OCI-M2 (cell line): ENCODE results near the gene ARID3C.

Experiments used
- DNase-seq: peaks from one replicate; lab custom pipeline; 2025; ENCODE audit not compliant: unreplicated experiment; lab: John Stamatoyannopoulos, UW

The ARID3C gene

DNA sequence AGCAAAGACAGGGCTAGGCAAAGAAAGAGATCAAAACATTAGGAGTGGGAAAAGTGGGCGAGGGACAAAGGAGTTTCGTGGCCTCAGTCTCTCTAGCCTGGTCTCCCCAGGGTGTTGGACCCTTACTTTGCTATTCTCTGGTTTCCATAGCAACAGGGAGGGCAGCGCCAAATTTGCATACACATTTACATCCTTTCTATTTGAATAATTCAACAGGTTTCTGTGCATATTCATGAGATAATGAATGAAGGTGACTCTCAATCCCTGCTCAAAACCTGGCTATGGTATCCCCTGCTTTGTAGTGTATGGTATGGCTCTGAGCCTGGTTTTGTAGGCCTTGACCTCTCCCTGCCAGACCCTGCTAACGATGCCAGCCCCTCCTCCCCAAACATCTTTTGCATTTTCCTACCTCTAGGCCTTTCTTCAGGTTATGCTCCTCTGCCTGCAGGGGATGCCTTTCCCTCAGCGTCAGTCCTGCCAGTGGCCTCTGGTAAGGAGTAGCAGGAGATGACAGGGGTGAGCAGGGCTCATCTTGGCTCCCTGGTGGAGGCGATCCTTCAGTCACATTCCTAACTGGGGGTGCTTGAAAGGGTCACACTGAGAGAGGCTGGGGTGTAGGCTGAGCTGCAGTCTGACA lies 26.8 kb downstream of the ARID3C start:
- no peak for DNase-seq

DNA sequence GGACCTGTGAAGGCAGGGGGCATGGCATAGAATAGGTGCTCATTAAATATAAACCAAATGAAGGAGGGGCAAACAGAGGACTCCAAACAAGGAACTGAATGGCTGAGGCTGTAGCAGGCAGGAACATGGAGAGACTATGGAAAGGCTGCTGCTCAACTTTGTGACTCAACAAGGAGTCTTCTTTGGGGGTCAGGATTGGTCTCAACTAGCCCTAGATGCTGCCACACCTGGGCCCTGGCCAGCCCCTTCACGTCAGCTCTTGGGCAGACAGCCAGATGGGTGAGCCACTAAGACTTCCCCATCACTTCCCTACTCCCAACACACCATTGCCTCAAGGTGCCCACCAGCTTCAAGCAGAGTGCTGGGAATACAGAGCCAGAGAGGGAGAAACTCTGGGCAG lies 28.0 kb downstream of the ARID3C start:
- no peak for DNase-seq

DNA sequence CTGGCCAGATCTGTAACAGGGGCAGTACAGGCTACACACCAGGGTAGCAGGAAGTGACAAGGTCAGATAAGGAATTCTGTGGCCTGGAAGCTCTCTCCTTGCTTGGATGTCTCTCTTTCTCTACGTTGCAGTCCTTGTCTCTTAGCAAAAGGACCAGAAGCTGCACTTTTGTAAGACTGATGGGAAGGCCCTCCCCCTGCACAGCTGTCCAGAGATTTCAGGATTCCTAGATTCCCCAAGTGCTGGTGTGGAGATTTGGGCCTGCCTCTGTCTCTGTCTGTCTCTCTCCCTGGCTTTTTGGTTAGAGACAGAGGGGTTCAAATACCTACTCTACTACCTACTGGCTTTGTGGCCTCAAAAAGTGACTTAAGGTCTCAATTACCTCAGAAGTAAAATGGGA lies 29.3 kb downstream of the ARID3C start:
- no peak for DNase-seq

DNA sequence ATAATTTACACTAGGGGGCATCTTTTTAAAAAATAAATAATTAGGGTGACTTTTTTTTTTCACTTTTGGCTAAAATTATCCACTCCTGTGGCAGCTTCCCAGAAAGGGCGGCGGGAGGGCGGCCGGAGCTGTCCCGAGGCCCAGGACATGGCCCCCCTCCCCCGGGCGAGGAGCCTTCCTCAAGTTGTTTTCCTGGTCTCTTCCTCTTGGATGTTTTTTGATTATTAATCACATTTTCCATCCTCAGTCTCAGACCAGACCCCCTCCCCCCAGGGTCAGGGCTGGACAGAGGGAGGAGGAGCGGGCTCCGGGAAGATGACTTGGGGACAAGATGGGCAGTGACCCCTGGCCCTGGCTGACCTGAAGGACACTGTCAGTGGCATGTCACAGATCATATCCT lies 34.7 kb downstream of the ARID3C start:
- DNase-seq, result no peak

DNA sequence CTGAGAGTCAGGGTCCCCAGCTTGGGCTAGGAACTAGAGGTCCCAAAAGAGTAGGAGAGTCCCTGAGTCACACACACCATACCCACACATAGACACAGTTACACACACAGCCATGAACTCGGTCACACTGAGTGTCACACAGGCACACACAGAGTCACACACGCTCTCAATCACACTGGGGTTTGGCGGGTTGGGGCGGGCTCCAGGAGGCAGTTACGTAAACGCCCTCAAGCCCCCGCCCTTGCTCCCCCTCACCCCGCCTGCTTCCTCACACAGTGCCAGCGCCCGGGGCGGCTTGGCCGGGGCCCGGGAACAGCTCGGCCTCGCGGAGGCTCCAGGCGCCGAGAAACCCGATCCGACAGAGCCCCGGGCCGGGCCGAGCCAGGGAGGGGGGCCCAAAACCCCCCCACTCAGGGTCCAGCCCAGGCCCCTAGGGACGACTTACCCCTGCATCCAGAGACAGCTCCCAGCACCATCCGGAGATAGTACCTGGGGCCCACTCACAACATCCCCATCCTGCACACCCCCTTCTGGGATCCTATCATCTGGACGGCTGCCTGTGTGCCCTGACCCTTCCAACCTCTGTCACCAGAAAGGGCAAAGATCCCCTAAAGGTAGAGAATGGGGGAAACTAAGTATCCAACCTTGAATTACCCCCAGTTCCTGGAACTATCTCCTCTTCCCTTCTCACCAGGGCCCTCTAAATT lies 35.8 kb downstream of the ARID3C start:
- DNase-seq, result no peak

DNA sequence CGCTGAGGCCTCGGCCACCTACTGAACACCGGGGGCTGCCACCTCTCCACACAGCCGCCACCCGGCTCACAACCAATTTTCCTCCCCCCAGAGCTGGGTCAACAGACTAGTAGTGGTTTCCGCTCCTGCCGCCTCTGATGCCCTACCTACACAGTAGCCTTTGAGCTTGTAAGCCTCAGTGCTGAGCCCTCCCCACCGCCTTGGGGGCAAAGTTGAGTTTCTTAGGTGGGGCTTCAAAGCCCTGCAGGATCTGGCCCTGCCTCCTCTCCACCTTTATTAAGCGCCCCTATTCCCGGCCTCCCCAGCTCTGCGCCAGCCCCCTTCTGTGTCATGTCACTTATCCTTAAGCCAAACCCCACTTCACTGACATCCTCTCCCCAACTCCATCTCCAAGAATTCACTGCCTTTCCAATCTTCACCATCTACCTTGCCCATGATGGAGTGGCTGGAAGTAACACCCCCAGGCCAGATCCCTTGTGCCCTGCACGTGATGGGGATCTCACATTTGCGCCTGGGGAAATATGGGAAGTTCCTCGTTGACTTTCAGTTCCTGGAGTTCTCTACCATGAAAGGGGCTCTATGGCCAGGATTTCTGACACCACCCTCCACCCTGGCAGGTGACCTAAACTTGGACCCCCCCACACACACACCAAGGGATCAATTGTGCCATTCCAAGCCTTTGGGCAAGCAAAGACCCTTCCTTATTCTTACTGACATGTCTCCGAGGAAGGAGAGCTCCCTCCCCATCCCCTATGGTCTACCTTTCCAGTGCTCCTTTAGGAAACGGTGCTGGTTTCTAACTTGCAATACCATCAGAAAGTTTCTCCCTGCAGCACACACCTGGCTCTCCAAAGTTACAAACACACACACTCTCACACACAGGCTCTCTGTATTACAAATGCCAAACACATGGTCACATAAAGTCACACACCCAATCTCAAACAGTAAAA lies 36.7 kb downstream of the ARID3C start:
- DNase-seq, result no peak

DNA sequence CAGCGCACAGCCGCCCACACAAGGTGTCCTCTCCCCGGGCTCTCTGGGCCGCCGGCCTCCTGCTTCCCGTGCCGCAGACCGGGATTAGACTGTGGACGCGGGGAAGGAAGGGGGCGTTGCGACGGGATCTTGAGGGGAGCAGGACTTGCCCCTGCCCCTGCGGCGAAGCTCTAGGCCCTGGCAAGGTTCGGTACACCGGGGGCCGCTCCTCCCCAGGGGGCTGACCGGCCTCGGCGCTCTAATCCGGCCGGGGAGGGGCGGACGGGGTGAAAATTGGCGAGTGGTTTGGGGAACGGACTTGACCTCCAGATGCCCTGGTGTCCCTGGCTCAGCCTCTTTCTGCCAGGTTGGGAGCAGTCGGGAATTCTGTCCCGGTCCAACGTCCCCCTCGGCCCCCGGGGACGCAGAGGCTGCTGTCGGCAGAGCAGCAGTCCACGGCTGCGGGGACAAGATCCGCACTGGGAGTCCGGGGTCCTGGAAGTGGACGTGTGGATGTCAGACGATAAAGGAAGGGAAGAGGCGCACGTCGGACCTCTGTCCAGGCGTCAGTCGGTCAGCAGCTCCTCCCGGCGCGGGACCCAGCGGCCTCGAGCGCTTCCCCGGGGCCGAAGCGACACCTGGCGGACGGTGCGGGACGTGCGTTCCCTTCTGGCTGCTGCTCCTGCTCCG lies 37.5 kb downstream of the ARID3C start:
- no peak for DNase-seq

DNA sequence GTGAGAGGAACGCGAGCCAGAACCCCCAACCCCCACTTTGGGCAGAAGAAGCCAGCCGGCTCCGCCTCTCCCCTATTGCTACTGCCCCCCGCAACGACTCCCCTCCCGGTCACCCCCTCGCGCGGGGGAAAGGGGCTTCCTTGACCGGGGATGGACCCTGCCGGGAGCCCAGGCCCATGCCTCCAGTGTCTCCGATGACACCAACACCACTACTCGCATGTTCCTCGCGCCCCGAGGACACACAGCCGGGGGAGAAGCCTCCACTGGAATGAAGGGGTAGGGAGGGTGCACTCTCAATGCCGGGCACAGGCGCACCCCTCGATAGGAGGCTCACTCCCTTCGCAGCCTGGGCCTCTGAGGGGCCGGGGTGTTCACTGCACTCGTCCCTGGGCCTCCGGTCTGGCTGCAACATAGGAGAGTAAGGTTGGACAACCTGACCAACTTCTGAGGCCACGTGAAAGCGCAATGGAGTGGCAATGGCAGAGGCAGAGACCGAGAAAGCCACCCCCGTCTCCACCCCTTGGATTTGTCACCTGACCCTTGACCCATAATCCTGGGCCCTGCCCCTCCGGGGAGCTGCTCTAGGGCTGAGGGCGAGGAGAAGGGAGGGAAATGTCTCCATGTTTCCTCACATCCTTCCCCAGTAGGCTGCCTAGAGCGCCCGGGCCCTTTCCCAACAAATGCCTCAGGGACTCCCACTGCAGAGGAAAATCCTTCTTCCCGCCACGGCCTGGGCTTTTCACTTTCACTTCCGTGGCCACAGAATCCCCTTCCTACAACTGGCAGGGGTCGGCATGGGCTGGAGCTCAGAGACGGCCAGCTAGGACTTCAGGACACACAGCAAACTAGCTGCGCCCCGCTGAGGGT lies 38.3 kb downstream of the ARID3C start:
- no peak for DNase-seq

DNA sequence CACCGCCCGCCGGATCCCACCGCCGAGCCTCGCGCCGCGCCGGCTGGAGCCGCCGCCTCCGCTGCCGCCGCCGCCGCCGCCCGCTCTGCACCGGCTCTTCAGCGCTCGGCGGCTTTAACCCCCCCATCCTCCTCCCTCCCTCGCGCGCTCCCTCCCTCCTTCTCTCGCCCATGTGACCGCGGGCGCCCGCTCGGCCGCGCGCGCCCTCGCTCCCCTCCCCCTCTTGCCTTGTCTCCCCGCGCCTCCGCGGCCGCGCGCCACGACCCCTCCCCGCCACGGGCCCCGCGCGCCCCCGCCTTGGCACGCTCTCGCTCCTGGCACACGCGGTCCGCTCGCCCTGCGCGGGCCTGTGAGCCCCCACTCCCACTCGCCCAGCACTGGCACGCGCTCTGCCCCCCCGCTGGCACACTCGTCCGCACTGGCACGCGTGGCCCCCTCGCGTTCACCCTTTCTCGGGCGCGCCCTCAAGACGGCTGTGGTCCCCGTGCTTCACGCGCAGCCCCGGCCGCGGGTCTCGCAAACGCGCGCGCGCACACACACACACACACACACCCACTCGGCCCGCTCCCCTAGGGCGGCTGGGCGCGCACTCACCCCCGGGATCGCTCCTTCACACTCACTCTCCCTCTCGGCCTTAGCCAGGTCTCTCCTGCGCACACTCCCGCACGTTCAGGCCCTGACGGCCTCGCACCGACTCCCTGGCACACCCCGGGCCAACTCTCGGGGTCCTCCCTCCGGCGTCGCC lies 39.1 kb downstream of the ARID3C start, which contains the start of gene CNTFR:
TSS of gene CNTFR (minus strand) at position 89 of the 745 bp plus-strand sequence. CDS start 20,743 bp downstream, outside the sequence.
- no peak for DNase-seq

DNA sequence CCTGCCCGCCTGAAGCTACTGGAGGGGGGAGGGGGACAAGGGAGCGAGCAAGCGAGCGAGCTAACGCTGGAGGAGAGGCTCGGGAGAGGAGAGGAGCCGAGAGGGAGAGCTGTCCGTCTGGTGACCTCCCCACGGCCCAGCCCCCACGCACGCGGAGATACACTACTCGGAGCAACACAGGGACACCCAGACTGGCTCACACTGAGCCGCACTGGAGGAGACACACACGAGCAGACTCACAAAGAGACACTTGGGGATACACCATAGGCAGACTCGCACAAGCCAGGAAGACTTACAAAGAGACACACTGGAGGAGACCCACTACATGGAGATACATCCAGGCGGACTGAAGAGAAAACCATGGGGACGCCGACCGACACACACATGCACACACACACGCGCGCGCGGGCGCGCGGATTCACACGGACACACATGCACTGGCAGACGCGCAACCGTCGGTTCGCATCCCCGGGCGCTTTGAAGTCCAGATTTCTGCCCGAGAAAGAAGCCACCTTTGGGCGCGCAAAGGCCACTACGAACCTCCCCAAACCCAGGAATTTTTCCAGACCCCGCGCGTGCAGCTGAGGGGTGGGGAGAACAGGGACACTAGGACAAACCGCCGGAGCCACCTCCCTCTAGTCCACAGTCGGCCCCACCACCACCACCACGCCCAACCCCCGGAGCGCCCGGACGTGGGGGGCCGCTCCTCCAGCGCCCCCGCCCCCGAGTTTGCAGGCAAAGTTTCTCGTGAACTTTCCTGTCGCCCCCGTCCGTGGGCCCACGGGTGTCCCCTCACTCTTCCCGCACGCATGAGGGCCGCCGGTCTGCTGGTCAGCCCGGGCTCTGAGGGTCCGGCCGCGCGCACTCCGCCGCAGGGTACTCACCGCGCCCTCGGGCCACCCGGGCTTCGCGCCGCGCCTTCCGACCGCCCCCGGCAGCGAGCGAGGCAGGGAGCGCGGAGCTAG lies 39.9 kb downstream of the ARID3C start:
- no peak for DNase-seq

DNA sequence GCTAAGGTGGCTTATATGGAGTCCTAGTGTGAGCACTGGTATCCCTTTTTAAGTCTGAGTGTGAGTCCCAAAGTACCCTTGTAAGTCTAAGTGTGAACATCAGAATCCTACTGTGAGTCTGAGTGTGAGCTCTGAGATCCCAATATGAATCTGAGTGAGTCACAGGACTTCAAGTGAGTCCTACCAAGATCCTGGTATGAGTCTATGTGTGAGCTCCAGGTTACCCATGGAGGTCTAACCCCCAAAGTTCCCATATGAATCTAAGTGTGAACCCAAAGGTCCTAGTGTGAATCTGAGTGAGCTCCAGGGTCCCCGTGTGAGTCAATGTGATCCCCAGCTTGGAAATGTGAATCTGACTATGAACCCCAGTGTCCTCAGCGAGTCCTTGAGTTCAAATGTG lies 41.6 kb downstream of the ARID3C start:
- DNase-seq, result no peak

DNA sequence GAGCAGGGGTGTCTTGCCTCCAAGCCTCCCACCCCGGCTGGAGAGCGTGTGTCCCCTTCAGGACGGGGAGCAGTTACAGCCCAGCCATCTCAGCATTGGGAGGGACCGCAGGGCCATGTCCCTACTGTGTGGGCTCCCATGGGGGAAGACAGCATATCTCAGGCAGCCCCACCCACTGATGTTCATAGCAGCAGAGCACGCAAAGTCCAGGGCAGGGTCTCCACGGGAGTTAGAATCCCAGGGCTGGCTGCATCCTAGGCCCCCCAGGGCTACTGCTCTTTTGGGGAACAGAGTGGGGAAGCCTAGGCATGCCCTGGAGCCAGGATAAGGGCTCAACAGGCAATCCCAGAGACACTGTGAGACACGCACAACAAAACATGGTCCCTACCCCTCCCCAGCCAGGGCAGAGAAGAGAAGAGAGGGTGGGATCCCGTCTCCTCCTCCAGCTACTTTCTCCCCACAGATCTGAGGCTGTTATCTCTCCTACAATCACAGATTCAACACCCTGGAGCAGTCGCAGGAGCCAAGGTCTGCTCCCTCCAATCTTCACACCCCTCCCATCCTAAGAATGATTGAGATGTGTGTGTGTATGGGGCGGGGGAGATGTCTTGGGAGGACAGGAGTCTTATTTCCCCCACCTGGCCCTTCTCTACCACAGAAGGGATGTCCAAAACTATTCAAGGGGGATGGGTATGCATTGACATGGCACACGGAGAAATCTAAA lies 42.8 kb downstream of the ARID3C start:
- no peak for DNase-seq

DNA sequence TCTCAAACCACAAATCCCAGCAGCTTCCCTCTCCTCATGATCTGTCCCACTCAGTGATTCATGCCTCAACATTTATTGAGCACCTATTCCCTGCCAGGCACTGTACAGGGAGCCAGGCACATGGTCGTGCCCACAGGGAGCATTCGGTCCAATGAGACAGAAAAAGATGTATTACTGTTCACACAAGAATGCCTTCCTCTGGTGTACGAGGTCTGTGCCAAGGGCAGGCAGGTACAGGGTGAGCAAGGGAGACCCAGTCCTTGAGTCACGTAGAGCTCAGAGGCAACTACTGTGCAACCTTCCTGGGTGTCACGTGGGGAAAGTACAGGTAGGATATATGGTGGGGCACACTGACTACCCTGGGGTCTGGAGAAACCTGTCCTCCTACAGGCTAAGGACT lies 43.9 kb downstream of the ARID3C start:
- no peak for DNase-seq

DNA sequence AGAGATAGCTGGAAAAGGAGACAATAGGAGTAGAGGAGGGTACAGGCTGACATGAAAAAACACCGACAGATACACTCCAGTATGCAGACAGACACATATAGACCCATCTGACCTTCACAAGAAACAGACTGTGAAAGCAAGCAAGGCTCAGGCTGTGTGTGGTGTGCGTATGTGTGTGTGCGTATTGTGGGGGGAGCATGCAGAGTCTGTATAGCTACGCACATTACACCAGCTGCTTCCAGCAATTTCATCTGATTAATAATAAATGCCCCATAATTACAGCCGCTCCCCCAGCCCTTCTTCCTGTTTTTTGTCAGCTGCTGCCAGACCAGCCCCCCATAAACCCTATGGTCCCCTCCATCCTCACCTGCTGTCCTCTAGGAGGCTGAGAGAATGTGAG lies 46.1 kb downstream of the ARID3C start:
- no peak for DNase-seq

DNA sequence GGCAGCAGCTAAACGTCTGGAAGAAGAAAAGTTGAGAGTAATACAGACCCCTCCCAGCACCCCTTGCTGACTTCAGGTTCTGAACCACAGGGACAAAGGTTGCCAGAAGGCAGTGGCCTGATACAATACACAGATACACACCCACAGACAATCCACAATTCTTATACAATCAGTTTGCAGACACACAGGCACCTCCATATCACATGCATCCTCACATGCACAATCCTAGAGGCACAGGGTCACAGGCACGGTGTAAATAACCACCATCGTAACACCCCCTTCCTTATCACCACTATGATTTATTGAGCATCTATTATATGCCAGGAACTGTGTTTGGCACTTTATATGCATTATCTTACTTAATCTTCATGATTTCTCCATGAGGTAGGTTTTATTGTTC lies 47.5 kb downstream of the ARID3C start:
- DNase-seq, result no peak

DNA sequence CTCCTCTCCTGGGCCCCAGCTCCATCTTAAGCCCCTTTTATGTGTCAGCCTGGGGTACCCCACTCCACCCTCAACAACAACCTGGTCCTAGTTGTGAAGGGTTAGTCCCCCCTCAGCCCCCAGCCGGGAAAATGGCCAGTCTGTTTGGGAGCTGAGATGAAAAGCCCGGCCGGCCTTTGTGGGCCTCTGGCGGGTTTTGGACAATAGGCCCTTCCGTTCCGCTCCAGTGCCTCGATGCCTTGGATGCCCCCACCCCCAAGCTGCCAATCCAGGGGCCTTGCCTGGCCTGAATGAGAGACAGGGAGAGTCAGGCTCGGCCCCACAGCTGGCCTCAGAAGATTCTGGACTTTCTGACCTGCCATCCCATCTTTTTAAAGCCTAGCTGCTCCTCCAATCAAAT lies 48.5 kb downstream of the ARID3C start:
- no peak for DNase-seq

DNA sequence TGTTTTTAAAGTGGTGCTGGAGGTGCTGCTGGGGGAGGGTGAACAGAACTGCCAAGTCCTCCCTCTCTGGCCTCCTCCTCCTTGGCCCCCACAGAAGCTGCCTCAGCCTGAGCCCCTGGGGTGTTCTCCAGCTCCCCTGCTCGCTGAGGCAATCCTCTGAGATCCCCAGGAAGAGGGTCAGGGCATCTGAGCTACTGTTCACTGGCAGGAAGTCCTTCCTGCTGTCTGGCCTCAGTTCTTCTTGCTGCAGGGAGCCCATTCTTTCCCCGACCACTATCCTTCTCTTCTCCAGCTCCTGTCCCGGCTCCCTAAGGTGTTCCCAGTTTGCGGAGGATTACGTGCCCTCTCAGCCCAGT lies 49.1 kb downstream of the ARID3C start:
- no peak for DNase-seq
